Skin epidermis (tissue), 12 donors: ENCODE measurements around the gene EIF3L.

ENCODE experiments used
- H3K27ac ChIP-seq, 21 experiments: fragments of 200-600 bp; sonication (generic) in 11 of 21; one replicate each; pipeline ENCODE4 v1.5.0; 2020; ENCODE audit warnings: mild to moderate bottlenecking in 3 of 21, inconsistent platforms in 2 of 21, moderate library complexity in 2 of 21
- H3K4me3 ChIP-seq, 7 experiments: fragments of 200-600 bp; sonication (generic) in 2 of 7; one replicate each; pipeline ENCODE4 v1.5.0; 2020; ENCODE audit warnings: inconsistent platforms in 2 of 7, mild to moderate bottlenecking in 2 of 7, moderate library complexity in 1 of 7

Gene EIF3L

DNA sequence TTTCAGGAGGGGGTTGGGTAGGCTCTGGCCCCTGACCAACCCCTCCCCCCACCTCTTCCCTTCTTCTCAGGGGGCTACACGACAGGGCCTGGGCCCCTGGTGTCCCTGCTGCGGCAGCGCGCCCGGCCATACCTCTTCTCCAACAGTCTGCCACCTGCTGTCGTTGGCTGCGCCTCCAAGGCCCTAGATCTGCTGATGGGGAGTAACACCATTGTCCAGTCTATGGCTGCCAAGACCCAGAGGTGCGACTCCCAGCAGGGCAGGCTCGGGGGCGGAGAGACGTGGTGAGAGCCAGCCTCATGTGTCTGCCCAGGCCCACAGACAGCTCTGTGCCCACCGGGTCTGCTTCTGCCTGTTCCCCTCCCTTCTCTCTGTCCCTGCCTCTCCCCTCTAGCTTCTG, 33.6 kb upstream of the EIF3L start:
- H3K27ac ChIP-seq: no peak overlapping the region
- H3K4me3 ChIP-seq: no peak overlapping the region

DNA sequence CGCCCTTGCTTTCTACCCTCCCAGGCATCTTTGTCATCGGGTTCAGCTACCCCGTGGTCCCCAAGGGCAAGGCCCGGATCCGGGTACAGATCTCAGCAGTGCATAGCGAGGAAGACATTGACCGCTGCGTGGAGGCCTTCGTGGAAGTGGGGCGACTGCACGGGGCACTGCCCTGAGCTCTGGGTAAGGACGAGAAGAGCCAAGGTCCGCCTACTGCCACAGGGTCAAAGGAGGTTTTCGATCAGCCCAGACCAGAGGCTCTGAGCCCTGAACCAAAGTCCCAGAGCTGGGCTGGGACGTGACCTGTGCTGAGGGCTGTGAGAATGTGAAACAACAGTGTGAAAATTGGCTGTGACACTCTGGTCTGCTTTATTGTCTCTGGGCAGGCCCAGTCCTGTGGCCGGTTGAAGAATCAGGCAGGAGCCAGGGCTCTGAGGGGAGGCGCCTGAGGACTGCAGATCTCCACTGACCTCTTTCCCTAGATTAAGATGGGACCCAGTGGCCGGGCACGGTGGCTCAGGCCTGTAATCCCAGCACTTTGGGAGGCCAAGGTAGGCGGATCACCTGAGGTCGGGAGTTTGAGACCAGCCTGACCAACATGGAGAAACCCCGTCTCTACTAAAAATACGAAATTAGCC, 32.6 kb upstream of the EIF3L start:
- H3K27ac ChIP-seq: no peak overlapping the region

DNA sequence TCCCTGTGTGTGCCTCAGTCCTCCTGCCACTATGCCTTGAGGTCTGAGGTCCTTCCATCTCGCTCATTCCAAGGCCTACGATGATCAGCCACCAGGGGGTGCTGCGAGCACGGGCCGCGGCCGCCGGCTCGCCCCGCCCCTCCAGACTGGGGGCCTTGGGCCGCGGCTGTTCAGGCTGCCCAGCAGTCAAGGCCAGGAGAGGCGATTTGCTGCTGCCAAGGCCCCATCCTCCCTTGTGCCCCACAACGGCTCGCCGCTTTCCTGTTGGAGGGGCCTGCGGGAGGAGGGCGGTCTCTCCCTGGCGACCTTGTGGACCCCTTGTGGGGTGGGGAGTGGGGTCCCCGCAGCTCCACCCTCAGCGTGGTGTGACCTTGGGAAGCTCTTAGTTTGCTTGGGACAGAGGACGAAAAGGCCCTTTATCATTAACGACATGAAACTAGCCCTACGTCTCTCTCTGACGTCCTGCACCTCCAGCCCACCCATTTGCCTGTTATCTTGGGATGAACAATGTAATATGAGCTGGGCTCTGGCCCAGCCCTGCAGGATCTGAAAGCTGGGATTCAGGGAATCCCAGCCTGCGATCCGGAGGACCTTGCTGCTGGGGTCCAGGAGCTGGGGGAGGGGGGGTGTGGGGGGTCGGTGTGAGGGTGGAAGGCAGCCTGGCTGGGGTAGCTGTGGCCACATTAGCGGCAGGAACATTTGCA, 31.4 kb upstream of the EIF3L start:
- H3K27ac ChIP-seq: no peak overlapping the region
- peak overlapping the region in 6 of 7 experiments; percentile 16 to 36 (median 28) for H3K4me3 ChIP-seq

More for the DNA sequence above, 32.6 kb upstream of the EIF3L start:
- no peak overlapping the region for H3K4me3 ChIP-seq

DNA sequence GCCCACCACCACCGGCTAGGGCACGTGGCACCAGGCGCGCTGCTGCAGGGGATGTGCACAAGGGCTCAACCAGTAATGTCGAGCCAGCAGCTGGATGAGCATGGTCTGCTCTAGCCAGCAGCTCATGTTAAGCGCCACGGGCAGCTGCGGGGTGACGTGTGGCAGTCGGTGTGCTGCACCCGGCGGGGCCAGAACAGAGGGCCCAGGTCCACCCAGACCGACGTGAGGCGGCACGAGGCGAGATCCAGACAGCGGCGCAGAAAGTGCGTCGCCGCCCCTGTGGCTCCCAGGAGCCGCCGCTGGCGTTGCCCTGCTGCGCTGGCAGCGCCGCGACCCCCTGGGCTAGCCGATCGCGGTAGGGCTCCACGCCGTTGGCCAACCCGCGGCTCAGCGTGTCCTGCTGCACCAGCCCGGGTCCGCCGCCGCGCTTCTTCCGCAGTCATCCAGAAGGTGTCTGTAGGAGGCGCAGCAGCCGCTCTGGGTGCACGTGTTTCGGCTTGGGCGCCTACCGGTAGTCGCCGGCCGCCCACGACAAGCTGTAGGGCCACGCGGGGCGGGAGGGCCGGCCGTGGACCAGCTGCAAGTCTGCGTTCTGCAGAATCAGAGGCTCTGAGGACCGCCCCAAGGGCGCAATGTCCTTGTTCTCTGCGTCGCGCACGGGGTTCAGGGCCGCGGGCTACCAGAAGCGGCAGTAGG, 30.7 kb upstream of the EIF3L start:
- H3K27ac ChIP-seq: no peak overlapping the region
- H3K4me3 ChIP-seq: peak overlapping the region in 6 of 7 experiments; percentile 14 to 36 (median 28)

DNA sequence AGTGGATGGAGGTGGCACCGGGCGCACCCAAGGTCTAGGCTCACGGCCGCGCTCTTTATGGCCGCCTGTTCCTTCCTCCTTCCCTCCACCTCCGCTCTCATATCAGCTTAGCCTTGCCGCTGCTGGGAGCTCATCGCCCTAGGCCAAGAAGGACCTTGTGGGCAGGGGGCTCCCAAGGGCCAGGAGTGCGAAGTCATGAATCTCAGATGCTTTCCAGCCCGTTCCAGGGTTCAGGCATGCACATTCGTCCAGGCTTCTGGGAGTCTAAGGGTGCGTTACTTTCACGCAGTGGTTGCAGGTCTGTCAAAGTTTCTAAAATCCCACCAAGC, 30.1 kb upstream of the EIF3L start:
- peak overlapping the region in 5 of 7 experiments; percentile 14 to 36 (median 32) for H3K4me3 ChIP-seq
- H3K27ac ChIP-seq: no peak overlapping the region

DNA sequence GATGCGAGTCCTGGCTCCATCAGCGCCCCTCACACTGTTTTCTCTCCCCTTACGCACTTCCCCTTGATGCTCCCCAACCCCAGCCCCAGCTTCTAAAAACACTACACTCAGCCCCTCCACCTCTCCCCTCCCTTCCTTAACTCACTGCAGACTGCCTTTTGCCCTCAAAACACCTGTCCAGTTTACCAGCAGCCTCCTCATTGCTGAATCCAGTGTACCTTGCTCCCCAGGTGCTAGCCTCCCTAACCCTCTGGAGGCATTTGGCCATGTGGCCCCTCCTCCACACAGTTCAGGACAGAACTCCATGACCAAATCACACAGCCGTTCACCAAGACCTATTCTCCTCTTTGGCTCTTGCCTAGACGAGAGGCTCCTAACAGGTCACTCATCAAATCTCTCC, 28.9 kb upstream of the EIF3L start:
- Histone ChIP-seq H3K27ac (no peak overlapping the region), H3K4me3 (no peak overlapping the region)

DNA sequence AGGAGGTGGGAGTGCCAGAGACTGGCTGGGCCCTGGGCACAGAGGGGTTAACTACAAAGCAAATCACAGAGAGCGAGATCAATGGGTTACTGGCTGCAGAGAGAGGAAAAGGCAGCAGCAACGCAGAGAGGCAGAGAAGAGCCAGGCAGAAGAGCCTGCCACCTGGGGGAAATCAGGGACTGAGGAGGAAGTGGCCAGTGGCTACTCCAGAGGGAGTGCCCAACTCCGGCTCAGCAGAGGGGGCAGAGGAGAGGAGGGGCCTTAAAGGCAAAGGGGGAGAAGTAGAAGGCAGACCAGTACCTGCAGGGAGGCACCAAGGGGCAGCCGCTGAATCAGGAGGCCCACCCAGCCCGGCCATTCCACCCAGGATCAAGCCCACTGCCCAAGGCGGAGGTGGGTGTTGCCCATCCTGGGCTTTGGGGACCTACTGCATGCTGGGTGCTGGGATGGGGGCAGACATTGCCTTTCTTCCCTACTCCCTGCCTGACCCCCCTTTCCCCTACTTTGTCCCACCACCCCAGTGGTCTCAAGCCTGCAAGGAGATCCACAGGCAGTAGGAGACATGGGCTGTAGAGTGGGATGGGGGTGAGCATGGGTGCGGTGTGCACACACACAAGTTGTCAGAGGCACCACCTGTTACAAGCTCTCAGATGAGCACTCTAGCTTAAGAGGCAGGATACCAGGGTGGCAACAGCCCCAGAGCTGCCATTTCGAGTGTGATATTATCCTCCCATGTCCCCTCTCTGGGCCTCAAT, 27.0 kb upstream of the EIF3L start:
- Histone ChIP-seq H3K27ac (no peak overlapping the region), H3K4me3 (no peak overlapping the region)

DNA sequence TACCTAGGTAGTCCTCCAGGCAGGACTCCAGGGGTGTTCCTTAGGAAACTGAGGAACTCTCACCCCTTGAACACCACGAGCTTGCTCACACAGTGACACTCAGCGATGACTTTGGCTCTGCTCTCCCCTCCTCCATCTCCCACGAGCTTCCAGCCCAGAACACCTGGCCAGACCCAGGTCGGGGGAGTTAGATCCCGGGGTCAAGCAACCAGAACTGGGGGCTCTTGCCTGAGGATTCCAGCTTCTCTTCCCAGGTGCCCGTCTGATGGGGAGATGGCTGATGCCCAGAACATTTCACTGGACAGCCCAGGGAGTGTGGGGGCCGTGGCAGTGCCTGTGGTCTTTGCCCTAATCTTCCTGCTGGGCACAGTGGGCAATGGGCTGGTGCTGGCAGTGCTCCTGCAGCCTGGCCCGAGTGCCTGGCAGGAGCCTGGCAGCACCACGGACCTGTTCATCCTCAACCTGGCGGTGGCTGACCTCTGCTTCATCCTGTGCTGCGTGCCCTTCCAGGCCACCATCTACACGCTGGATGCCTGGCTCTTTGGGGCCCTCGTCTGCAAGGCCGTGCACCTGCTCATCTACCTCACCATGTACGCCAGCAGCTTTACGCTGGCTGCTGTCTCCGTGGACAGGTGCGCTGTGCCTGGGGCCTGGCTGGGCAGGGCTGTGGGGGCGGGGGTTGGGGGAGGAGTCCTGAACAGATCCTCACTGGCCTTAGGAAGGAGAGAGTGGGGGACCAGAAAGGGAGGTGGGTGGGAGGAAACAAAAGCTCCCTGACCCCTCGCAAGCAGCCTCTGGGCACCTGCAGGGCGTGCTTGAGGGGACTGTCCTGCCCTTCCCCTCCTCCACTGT, 25.9 kb upstream of the EIF3L start, which contains the start of gene GALR3:
Gene GALR3, plus strand, starts transcription at position 249 of the 852 bp plus-strand sequence. Its CDS starts 25 bp downstream, at position 274.
- H3K4me3 ChIP-seq: peak within 1 kb of the TSS in 1 of 7 experiments; percentile 17
- H3K27ac ChIP-seq: no peak within 1 kb of the TSS

DNA sequence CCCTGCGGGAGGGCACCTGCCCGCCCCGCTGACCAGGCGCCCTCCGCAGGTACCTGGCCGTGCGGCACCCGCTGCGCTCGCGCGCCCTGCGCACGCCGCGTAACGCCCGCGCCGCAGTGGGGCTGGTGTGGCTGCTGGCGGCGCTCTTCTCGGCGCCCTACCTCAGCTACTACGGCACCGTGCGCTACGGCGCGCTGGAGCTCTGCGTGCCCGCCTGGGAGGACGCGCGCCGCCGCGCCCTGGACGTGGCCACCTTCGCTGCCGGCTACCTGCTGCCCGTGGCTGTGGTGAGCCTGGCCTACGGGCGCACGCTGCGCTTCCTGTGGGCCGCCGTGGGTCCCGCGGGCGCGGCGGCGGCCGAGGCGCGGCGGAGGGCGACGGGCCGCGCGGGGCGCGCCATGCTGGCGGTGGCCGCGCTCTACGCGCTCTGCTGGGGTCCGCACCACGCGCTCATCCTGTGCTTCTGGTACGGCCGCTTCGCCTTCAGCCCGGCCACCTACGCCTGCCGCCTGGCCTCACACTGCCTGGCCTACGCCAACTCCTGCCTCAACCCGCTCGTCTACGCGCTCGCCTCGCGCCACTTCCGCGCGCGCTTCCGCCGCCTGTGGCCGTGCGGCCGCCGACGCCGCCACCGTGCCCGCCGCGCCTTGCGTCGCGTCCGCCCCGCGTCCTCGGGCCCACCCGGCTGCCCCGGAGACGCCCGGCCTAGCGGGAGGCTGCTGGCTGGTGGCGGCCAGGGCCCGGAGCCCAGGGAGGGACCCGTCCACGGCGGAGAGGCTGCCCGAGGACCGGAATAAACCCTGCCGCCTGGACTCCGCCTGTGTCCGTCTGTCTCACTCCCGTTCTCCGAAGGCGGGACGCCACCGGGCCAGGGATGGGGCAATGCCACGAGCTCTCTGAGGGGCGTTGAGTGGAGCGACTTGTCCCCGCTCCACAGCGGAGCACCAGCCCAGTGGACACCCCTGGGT, 24.3 kb upstream of the EIF3L start:
- Histone ChIP-seq H3K4me3 (peak overlapping the region in 5 of 7 experiments; percentile 17 to 37 (median 25)), H3K27ac (no peak overlapping the region)

DNA sequence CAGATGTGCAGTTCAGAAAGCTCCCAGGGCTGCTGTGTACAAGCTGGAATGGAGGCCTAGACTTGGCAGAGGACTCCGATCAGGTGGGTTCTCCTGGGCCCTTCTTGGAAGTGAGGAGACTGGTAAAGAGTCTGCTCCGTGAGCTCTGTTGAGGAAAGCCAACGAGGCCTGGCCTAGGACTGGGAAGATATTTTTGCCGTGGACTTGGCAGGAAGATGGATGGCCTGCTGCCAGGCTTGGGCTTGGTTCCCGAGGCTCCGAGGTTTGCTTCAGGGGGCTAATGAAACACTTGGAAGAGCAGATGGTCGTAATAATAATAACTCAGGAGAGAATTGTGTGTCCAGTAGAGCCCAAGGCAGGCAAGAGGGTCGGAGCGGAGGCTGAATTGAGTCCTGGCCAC, 22.2 kb upstream of the EIF3L start:
- H3K4me3 ChIP-seq: no peak overlapping the region

DNA sequence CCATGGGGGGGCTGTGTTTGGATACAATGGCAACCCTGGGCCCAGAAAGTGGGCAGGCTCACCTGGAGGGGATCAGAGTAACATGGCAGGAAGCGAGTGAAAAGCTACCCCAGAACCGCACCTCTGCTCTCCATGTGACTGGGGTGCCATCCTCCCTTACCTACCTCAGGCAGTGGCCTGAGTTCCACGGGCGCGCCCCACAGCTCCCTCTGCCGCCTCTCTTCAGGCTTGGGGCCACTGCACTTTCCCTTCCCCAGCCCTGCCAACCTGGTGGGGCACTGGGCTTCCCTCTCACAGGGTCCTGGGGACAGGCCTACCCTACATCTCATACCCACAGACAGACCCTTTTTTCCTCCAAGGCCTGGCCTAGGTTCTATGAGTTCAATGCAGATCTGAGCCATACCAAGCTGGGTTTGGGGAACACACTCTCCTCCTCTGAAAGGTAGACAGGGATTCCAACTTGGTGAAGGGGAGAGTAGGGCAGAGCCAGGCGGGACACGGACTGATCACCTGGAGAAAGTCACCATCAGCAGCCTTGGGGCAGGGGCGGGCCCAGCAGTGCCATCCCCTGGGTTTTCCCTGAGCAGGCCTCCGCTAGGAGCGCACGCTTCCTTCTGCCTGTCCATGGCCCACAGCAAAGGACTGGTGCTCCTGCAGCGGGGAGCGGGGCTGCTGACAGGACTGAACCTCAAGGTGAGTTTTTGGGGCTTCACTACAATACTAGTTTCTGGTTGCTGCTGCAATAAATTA, 19.0 kb upstream of the EIF3L start:
- H3K4me3 ChIP-seq: no peak overlapping the region
- H3K27ac ChIP-seq: no peak overlapping the region

More for the DNA sequence above, 22.2 kb upstream of the EIF3L start:
- no peak overlapping the region for H3K27ac ChIP-seq

DNA sequence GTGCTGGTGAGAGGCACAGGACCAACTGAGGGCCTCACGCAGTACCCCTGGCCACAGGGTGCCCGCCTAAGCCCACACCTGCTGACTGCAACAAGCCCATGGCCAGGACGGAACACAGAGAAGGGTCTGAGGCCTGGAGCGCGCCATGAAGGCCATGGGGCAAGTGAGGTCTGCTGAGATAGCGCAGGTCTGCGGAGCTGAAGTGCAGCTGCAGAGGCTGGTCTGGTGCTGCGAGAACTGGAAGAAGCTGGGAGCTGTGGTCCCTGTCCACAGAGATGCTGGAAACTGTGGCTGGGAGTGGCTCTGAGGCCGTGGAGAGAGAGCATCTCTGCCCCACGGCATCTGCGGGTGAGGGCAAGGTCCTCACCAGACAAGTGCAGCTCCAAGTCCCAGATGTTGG, 17.7 kb upstream of the EIF3L start:
- Histone ChIP-seq H3K4me3 (no peak overlapping the region), H3K27ac (no peak overlapping the region)

DNA sequence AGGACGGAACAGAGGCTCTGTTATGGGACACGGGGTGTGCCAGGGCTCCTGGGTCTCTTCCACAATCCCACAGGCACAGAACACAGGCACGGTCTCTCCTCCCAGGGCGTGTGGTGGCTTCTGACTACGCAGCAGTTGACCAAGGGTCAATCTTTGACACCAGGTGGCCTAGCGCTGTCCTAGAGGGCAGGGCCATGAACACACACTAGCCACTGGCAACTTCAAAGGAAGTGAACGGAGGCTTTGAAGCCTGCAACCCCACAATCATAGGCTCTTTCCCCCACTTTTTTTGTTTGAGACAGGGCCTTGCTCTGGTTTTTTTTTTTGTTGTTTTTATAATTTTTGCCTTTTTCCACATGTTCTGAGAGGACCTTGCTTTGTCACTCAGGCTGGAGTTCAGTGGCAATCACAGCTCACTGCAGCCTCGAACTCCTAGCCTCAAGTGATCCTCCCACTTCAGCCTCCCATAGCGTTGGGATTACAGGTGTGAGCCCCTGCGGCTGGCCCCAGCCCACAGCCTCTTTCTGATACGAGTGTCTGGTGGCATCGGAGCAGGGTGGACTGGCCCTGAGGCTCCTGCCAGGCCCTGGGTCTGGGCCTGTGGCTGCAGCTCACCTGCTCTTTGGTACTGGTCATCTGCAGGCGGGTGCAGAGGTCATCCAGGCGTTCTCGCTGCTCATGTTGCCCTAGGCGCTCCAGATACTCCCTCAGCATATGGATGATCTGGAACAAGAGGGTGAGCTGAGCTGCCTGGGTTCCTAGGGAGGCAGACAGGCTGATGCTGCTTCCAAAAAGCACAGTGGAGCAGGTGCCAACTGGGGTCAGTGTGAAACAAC, 17.0 kb upstream of the EIF3L start:
- Histone ChIP-seq H3K4me3 (no peak overlapping the region), H3K27ac (no peak overlapping the region)

DNA sequence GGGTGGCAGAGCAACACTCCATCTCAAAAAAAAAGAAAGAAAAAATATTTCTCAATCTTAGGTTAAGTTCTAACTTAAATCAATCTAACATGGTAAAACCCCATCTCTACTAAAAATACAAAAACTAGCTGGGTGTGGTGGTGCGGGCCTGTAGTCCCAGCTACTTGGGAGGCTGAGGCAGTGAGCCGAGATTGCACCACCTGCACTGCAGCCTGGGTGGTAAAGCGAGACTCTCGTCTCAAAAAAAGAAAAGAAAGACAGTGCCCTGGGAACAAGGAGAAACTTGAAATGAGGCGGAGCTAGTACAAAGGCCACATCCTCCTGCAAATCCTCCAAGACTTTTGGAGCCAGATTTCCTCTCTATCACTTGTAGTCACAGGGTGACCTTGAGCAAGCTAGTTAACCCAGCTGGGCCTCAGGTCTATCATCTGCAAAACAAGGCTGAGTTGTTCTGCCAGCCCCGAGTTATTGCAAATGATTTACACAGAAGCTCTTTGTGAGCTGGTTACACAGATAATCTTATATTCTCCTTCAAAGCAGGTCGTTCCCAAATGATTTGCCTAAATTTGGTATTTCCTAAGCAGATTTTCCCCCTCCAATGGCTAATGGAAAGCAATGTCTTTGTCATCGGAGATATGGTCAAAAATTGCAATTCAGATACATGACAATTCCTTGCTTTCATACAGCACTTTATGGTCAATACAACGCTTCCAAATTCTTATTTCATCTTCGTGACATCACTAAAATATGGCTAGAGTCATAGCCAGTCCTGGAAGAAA, 7.0 kb upstream of the EIF3L start:
- Histone ChIP-seq H3K4me3 (no peak overlapping the region), H3K27ac (peak overlapping the region in 1 of 21 experiments; percentile 93)

DNA sequence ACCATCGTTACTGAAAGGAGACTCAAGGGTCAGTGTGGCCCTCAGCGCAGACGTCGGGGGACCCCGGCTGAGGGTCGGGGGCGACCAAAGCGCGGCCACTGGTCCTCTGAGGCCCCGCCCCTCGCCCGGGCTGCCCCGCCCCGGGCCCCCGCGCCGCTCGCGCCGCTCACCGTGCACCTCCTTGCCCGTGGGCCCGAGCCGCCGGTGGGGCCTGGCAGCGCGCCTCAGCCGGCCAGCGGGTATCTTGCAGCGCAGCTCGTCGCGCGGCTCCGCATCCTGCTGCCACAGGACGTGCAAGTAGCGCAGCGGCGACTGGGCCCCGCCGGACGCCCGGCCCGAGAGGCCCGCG, 5.5 kb upstream of the EIF3L start:
- Histone ChIP-seq H3K4me3 (peak overlapping the region; percentile 55 to 96 (median 79)), H3K27ac (peak overlapping the region; percentile 66 to 94 (median 88))

DNA sequence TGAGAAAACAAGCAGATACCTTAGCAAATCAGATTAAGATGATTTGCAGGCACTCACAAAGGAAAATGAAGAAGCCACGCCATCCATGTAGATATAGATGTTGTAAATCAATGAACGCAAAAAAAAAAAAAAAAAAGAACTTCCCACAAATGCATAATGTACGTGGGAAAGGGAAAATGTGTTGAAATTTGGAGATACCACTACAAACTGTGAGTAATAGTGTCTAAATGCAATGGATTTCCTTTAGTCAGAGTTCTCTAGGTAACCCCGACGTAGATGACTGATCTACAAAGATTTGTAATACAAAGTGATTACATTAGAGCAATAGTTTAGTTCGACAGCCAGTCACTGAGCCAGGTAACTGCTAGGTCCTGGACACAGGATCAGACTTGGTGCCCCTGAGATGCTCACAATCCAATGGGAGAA, 4.3 kb upstream of the EIF3L start:
- Histone ChIP-seq H3K4me3 (peak overlapping the region; percentile 55 to 96 (median 79)), H3K27ac (peak overlapping the region in 16 of 21 experiments; percentile 33 to 94 (median 85))
